ENCODE data around the gene SYT7. TPM values are rescaled to one million over a fixed set of nuclear protein-coding genes. Genes with fewer than 3 reads are reported as not detected.

Gene SYT7
- total RNA-seq, 1 experiment from 2014 or later = 2.5 TPM

DNA sequence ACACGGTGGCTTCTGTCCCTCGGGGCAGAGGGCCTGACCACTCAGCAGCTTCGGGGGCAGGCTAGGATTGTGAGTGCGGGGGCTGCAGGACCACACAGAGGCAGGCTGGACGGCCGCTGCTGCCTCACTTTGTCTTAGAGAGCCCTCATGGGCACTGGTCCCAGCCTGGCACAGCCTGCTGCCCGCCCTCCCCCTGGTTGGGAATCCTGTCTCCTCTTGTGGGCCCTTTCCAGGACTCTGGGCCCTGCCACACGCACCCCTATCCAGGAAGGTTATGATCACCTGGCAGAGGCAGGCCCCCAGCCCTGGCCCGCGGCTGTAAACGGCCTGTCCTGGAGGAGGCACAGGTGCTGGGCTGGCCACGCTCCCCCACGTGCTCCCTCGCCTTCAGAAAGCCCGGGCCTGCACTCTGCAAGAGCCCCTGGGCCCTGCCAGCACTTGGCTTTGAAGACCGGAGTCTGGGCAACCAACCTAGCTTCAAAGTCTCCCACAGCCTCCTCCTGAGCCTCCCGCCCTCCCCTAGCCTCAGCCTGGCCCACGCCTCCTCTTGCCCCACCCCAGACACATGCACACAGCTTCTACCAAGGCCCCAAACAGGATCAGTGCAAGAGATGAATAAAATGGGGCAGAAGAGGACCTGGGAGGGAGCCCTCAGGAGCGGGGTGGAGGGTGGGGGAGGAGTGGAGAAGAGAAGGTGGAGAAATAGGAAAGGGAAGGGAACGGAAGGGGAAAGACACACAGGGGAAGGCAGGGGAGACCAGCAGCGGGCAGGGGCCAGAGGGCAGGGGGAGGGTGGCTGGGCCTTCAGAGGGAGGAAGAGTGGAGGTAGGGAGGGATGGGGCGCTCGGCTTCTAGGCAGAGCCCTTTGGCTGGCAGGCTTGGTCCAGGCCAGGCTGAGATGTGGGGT lies 31.0 kb downstream of the SYT7 start:
- BruUV-seq (replicated peaks) = no TSS peak
- Histone ChIP-seq H3K27me3 (ENCODE audit: control insufficient read depth, insufficient read depth, low read length) (no peaks in the 10 kb centered on the region; the same call in 1 of the 2 replicates), H3K27ac (ENCODE audit: low read length) (no peak overlapping the region), H3K4me3 (ENCODE audit: low read depth in 2 of 2, low read length in 2 of 2) (no peak overlapping the region), H3K4me1 (ENCODE audit: control insufficient read depth, insufficient read depth, low read length) (peaks cover 10% of the 10 kb centered on the region), H3K36me3 (ENCODE audit: control insufficient read depth, insufficient read depth, low read length) (no peaks in the 10 kb centered on the region), H3K9me3 (ENCODE audit: control insufficient read depth, insufficient read depth, low read depth, low read length) (no peaks in the 10 kb centered on the region)
- ChIA-PET CTCF (interaction anchor here (0.7 kb wide), 1 partner anchor 17 kb away, joined by 7 read pairs; no protein-coding TSS in a partner anchor), POLR2A (no interaction called here)
- no peak for TF ChIP-seq SIN3A (IDR thresholded peaks at IDR 0.05; ENCODE audit: borderline replicate concordance, insufficient read depth, low read depth, low read length)
- TF ChIP-seq, protein P1, sequence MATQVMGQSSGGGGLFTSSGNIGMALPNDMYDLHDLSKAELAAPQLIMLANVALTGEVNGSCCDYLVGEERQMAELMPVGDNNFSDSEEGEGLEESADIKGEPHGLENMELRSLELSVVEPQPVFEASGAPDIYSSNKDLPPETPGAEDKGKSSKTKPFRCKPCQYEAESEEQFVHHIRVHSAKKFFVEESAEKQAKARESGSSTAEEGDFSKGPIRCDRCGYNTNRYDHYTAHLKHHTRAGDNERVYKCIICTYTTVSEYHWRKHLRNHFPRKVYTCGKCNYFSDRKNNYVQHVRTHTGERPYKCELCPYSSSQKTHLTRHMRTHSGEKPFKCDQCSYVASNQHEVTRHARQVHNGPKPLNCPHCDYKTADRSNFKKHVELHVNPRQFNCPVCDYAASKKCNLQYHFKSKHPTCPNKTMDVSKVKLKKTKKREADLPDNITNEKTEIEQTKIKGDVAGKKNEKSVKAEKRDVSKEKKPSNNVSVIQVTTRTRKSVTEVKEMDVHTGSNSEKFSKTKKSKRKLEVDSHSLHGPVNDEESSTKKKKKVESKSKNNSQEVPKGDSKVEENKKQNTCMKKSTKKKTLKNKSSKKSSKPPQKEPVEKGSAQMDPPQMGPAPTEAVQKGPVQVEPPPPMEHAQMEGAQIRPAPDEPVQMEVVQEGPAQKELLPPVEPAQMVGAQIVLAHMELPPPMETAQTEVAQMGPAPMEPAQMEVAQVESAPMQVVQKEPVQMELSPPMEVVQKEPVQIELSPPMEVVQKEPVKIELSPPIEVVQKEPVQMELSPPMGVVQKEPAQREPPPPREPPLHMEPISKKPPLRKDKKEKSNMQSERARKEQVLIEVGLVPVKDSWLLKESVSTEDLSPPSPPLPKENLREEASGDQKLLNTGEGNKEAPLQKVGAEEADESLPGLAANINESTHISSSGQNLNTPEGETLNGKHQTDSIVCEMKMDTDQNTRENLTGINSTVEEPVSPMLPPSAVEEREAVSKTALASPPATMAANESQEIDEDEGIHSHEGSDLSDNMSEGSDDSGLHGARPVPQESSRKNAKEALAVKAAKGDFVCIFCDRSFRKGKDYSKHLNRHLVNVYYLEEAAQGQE (IDR thresholded peaks at IDR 0.05; ENCODE audit: insufficient read depth in 1 of 2, low read depth in 2 of 2, low read length in 1 of 2) = no peak
- no peak for TF ChIP-seq TCF7L2 (IDR thresholded peaks at IDR 0.05; ENCODE audit: low read depth, low read length)
- TF ChIP-seq POLR2AphosphoS5 (IDR thresholded peaks at IDR 0.05; ENCODE audit: low read depth, low read length) = no peak
- TF ChIP-seq, protein P2, sequence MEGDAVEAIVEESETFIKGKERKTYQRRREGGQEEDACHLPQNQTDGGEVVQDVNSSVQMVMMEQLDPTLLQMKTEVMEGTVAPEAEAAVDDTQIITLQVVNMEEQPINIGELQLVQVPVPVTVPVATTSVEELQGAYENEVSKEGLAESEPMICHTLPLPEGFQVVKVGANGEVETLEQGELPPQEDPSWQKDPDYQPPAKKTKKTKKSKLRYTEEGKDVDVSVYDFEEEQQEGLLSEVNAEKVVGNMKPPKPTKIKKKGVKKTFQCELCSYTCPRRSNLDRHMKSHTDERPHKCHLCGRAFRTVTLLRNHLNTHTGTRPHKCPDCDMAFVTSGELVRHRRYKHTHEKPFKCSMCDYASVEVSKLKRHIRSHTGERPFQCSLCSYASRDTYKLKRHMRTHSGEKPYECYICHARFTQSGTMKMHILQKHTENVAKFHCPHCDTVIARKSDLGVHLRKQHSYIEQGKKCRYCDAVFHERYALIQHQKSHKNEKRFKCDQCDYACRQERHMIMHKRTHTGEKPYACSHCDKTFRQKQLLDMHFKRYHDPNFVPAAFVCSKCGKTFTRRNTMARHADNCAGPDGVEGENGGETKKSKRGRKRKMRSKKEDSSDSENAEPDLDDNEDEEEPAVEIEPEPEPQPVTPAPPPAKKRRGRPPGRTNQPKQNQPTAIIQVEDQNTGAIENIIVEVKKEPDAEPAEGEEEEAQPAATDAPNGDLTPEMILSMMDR (IDR thresholded peaks at IDR 0.05) = no peak
- no peak for DNase-seq (ENCODE audit: low read depth, low spot score)
- ATAC-seq = no peak
- intact Hi-C loops (cut with micrococcal nuclease; ENCODE audit: unreplicated experiment) = no loop called here
- in situ Hi-C loops (cut with HindIII; ENCODE audit: low pct_unique_long_range_greater_than_20kb, low sequenced_read_pairs) = no loop called here

DNA sequence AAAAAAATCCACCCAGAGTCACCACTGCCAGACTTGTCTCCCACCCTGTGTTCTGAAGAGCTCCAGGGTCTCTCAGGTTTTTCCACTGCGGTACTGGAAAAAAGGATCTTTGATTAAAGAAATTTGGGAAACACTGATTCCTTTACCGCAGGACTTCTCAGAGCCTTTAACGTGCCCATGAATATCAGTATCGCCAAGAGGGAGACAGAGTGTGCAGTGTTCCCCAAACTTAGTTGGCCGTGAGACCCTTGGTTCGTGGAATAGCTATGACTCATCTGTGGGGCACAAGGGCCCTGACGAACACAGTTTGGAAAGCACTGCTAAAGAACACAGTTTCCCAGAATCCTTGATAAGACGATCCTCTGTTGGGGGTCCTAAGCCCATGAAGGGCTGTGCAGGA lies 31.7 kb downstream of the SYT7 start:
- ChIA-PET POLR2A (no interaction called here), CTCF (no interaction called here)
- TF ChIP-seq POLR2AphosphoS5 (IDR thresholded peaks at IDR 0.05; ENCODE audit: low read depth, low read length) = no peak
- TF ChIP-seq, protein P1 (IDR thresholded peaks at IDR 0.05; ENCODE audit: insufficient read depth in 1 of 2, low read depth in 2 of 2, low read length in 1 of 2) = no peak
- no peak for TF ChIP-seq SIN3A (IDR thresholded peaks at IDR 0.05; ENCODE audit: borderline replicate concordance, insufficient read depth, low read depth, low read length)
- TF ChIP-seq, protein P2 (IDR thresholded peaks at IDR 0.05) = no peak
- TF ChIP-seq TCF7L2 (IDR thresholded peaks at IDR 0.05; ENCODE audit: low read depth, low read length) = no peak
- Histone ChIP-seq H3K4me1 (ENCODE audit: control insufficient read depth, insufficient read depth, low read length) (peaks cover 6% of the 10 kb centered on the region), H3K27me3 (ENCODE audit: control insufficient read depth, insufficient read depth, low read length) (no peaks in the 10 kb centered on the region), H3K9me3 (ENCODE audit: control insufficient read depth, insufficient read depth, low read depth, low read length) (no peaks in the 10 kb centered on the region), H3K4me3 (ENCODE audit: low read depth in 2 of 2, low read length in 2 of 2) (no peak overlapping the region), H3K27ac (ENCODE audit: low read length) (no peak overlapping the region), H3K36me3 (ENCODE audit: control insufficient read depth, insufficient read depth, low read length) (no peaks in the 10 kb centered on the region)
- BruUV-seq (replicated peaks) = no TSS peak
- DNase-seq (ENCODE audit: low read depth, low spot score) (no peak), ATAC-seq (no peak)
- intact Hi-C loops (cut with micrococcal nuclease; ENCODE audit: unreplicated experiment) = no loop called here
- in situ Hi-C loops (cut with HindIII; ENCODE audit: low pct_unique_long_range_greater_than_20kb, low sequenced_read_pairs) = no loop called here
